Trophoblast cell (in vitro differentiated cells and primary cell): Measurements from ENCODE around the gene DGKA. TPM values are rescaled to one million over a fixed set of nuclear protein-coding genes. Genes with fewer than 3 reads are reported as not detected.

Source experiments
- DNase-seq, 2 donors: peaks; one replicate each; pipeline ENCODE4 v3.0.0-alpha.2; 2016
- H2AFZ ChIP-seq: 2 replicates; pipeline ENCODE4 v1.6.1; 2013; ENCODE audit warnings: low read length, moderate library complexity, mild to moderate bottlenecking; ENCODE audit not compliant: insufficient read depth, poor library complexity
- H2AK5ac ChIP-seq: 2 replicates; pipeline ENCODE4 v1.6.1; 2013; ENCODE audit warnings: mild to moderate bottlenecking, low read length
- H2BK120ac ChIP-seq: 2 replicates; pipeline ENCODE4 v1.6.1; 2013; ENCODE audit warnings: low read length, mild to moderate bottlenecking, moderate library complexity; ENCODE audit not compliant: insufficient read depth, poor library complexity
- H2BK12ac ChIP-seq: 2 replicates; pipeline ENCODE4 v1.6.1; 2013; ENCODE audit warnings: mild to moderate bottlenecking, low read length, moderate library complexity
- H2BK5ac ChIP-seq: 2 replicates; pipeline ENCODE4 v1.6.1; 2013; ENCODE audit warnings: low read length, low read depth, moderate library complexity, mild to moderate bottlenecking; ENCODE audit not compliant: poor library complexity
- H3K14ac ChIP-seq: 2 replicates; pipeline ENCODE4 v1.6.1; 2013; ENCODE audit warnings: mild to moderate bottlenecking, low read length
- H3K18ac ChIP-seq: 2 replicates; pipeline ENCODE4 v1.6.1; 2013; ENCODE audit warnings: mild to moderate bottlenecking, low read length
- H3K23ac ChIP-seq: 2 replicates; pipeline ENCODE4 v1.6.1; 2013; ENCODE audit warnings: low read length
- H3K27ac ChIP-seq: 2 replicates; pipeline ENCODE4 v1.5.1; 2013; ENCODE audit warnings: low read depth, mild to moderate bottlenecking, inconsistent platforms, low read length, moderate library complexity
- H3K27me3 ChIP-seq: 2 replicates; pipeline ENCODE4 v1.6.1; 2013; ENCODE audit warnings: inconsistent platforms, mild to moderate bottlenecking, low read length, moderate library complexity; ENCODE audit not compliant: insufficient read depth
- H3K36me3 ChIP-seq, 2 experiments: 1 replicate in 1 of 2; 2 replicates in 1 of 2; pipeline ENCODE4 v1.6.1; 2013; ENCODE audit warnings: low read length in 2 of 2, mild to moderate bottlenecking in 2 of 2, moderate library complexity in 1 of 2; ENCODE audit not compliant: insufficient read depth in 2 of 2, control insufficient read depth in 1 of 2
- H3K4ac ChIP-seq: 2 replicates; pipeline ENCODE4 v1.6.1; 2013; ENCODE audit warnings: low read depth, mild to moderate bottlenecking, low read length, moderate library complexity
- H3K4me1 ChIP-seq, 2 experiments: 1 replicate in 1 of 2; 2 replicates in 1 of 2; pipeline ENCODE4 v1.6.1; 2013; ENCODE audit warnings: low read length in 2 of 2, mild to moderate bottlenecking in 2 of 2, moderate library complexity in 1 of 2; ENCODE audit not compliant: insufficient read depth in 2 of 2, control insufficient read depth in 1 of 2
- H3K4me2 ChIP-seq: 2 replicates; pipeline ENCODE4 v1.6.1; 2013; ENCODE audit warnings: inconsistent platforms, mild to moderate bottlenecking, low read length, moderate library complexity
- H3K4me3 ChIP-seq: 2 replicates; pipeline ENCODE4 v1.5.1; 2013; ENCODE audit warnings: mild to moderate bottlenecking, low read depth, low read length, inconsistent platforms
- H3K79me1 ChIP-seq: one replicate; pipeline ENCODE4 v1.6.1; 2013; ENCODE audit warnings: low read length
- H3K79me2 ChIP-seq: 2 replicates; pipeline ENCODE4 v1.6.1; 2013; ENCODE audit warnings: low read length, mild to moderate bottlenecking; ENCODE audit not compliant: control insufficient read depth, insufficient read depth, poor library complexity
- H3K9ac ChIP-seq: 2 replicates; pipeline ENCODE4 v1.6.1; 2013; ENCODE audit warnings: mild to moderate bottlenecking, low read length
- H3K9me3 ChIP-seq: 2 replicates; pipeline ENCODE4 v1.6.1; 2013; ENCODE audit warnings: low read depth, mild to moderate bottlenecking, control low read depth, inconsistent platforms, low read length; ENCODE audit not compliant: insufficient read depth
- H4K12ac ChIP-seq: 2 replicates; pipeline ENCODE4 v1.6.1; 2013; ENCODE audit warnings: low read depth, mild to moderate bottlenecking, low read length, moderate library complexity
- H4K8ac ChIP-seq: 2 replicates; pipeline ENCODE4 v1.6.1; 2013; ENCODE audit warnings: low read depth, mild to moderate bottlenecking, low read length, moderate library complexity
- H4K91ac ChIP-seq: one replicate; pipeline ENCODE4 v1.6.1; 2013; ENCODE audit warnings: low read depth, mild to moderate bottlenecking, low read length, moderate library complexity
- WGBS: extraction: QIAGEN DNeasy Blood & Tissue Kit; methylation state at CpG from one replicate; pipeline ENCODE4 v1.1.7; 2013; ENCODE audit warnings: missing lambda C conversion rate; ENCODE audit not compliant: insufficient read length, insufficient coverage; ENCODE audit errors: extremely low coverage; 5-methylcytosine and 5-hydroxymethylcytosine counted together
- polyA plus RNA-seq: library from polyadenylated mRNA; stranded (reverse); fragments of 200-250 nt; gene quantifications from 2 replicates; pipeline ENCODE4 v1.2.3, GENCODE V29; 2013

Gene DGKA
- 44.8 and 47.5 TPM in 2 replicates for polyA plus RNA-seq

GRCh38 chr12:55930771-55931316, at the start of gene DGKA:
Gene DGKA (plus strand): TSS chr12:55931162. CDS start chr12:55936504, 5,342 bp downstream.
- Histone ChIP-seq H3K18ac (peak within 1 kb of the TSS; percentile 60), H2AK5ac (peak within 1 kb of the TSS; percentile 87), H3K4ac (peak within 1 kb of the TSS; percentile 56), H2BK12ac (peak within 1 kb of the TSS; percentile 69), H3K27me3 (no peaks in the 10 kb centered on the region), H3K9me3 (no peaks in the 10 kb centered on the region), H3K4me2 (peak within 1 kb of the TSS; percentile 95), H3K27ac (peak within 1 kb of the TSS; percentile 24), H3K23ac (no peak within 1 kb of the TSS), H3K4me3 (peak within 1 kb of the TSS; percentile 89), H3K79me2 (peaks cover 17% of the 10 kb centered on the region), H2BK5ac (peak within 1 kb of the TSS; percentile 39), H4K8ac (peak within 1 kb of the TSS; percentile 82), H3K36me3 (no peaks in the 10 kb centered on the region), H3K14ac (peak within 1 kb of the TSS; percentile 82), H3K9ac (peak within 1 kb of the TSS; percentile 60), H3K79me1 (peaks cover 23% of the 10 kb centered on the region), H3K4me1 (peaks cover 17 to 22% of the 10 kb centered on the region in 2 experiments), H2BK120ac (peak within 1 kb of the TSS; percentile 79), H2AFZ (peak within 1 kb of the TSS; percentile 92), H4K91ac (peak within 1 kb of the TSS; percentile 73), H4K12ac (peak within 1 kb of the TSS; percentile 82)
- peak in 1 of 2 donors; percentile 70 for DNase-seq
- no CpG with 5 or more reads among the region's 3 CpGs for whole genome bisulfite sequencing

DNA sequence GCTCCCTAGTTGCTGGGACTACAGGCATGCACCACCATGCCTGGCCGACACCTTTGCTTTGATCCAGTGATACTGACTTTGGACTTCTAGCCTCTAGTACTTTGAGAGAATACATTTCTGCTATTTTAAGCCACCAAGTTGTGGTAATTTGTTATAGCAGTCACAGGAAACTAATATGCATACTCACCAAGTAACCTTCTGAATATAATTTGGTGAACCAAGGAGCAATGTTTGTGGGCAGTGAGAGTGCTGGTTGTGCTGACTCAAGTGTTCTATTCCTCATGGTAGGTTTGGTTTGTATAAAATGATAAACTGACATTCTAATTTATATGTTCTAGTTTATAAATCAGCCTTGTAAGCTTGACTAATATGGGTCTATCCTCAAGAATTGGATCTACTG, 45.8 kb upstream of the DGKA start:
- no peak overlapping the region for H3K4me3 ChIP-seq
- DNase-seq = no peak
- H3K27ac ChIP-seq = no peak overlapping the region
- no peak overlapping the region for H2BK5ac ChIP-seq
- no peak overlapping the region for H3K14ac ChIP-seq
- H2AFZ ChIP-seq = no peak overlapping the region
- H3K4me1 ChIP-seq = no peaks in the 10 kb centered on the region
- H3K36me3 ChIP-seq = no peaks in the 10 kb centered on the region
- no peak overlapping the region for H2BK120ac ChIP-seq
- no peak overlapping the region for H3K4ac ChIP-seq
- H3K27me3 ChIP-seq = no peaks in the 10 kb centered on the region
- no peak overlapping the region for H3K4me2 ChIP-seq
- WGBS = no CpG with 5 or more reads among the region's 1 CpG
- no peak overlapping the region for H3K18ac ChIP-seq
- H4K91ac ChIP-seq = no peak overlapping the region
- no peak overlapping the region for H3K23ac ChIP-seq
- H3K79me1 ChIP-seq = no peaks in the 10 kb centered on the region
- no peaks in the 10 kb centered on the region for H3K79me2 ChIP-seq
- H3K9me3 ChIP-seq = no peaks in the 10 kb centered on the region
- no peak overlapping the region for H2AK5ac ChIP-seq
- H2BK12ac ChIP-seq = no peak overlapping the region
- no peak overlapping the region for H4K12ac ChIP-seq
- H3K9ac ChIP-seq = no peak overlapping the region
- H4K8ac ChIP-seq = no peak overlapping the region

- Histone ChIP-seq H3K18ac (no peak overlapping the region), H3K79me2 (no peaks in the 10 kb centered on the region), H3K27ac (no peak overlapping the region), H2BK5ac (no peak overlapping the region), H2BK12ac (no peak overlapping the region), H3K4me1 (no peaks in the 10 kb centered on the region), H3K23ac (no peak overlapping the region), H3K79me1 (no peaks in the 10 kb centered on the region), H2AFZ (no peak overlapping the region), H2AK5ac (no peak overlapping the region), H3K4ac (no peak overlapping the region), H3K27me3 (no peaks in the 10 kb centered on the region), H3K4me3 (no peak overlapping the region), H2BK120ac (no peak overlapping the region), H4K91ac (no peak overlapping the region), H4K12ac (no peak overlapping the region), H4K8ac (no peak overlapping the region), H3K9me3 (no peaks in the 10 kb centered on the region), H3K4me2 (no peak overlapping the region), H3K36me3 (no peaks in the 10 kb centered on the region), H3K9ac (no peak overlapping the region), H3K14ac (no peak overlapping the region)
- WGBS = no CpG with 5 or more reads among the region's 4 CpGs
- DNase-seq = no peak
Measured at GRCh38 chr12:55891310-55891709, 39.7 kb upstream of the DGKA start.

DNA sequence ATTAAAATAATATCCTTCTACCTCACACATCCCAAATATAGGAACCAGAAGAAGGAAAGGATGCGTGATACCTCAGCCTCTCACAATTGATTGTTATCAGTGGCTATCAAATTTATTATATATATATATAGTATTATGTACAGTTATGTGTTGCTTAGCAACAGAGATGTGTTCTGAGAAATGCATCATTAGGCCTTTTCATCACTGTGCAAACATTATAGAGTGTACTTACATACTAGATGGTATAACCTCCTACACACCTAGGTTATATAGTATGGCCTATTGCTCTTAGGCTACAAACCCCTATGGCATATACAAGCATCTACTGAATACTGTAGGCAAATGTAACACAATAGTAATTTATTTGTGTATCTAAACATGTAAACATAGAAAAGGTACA, 37.2 kb upstream of the DGKA start:
- no CpG with 5 or more reads among the region's 1 CpG for WGBS
- no peaks in the 10 kb centered on the region for H3K27me3 ChIP-seq
- H2BK5ac ChIP-seq = no peak overlapping the region
- H3K79me1 ChIP-seq = no peaks in the 10 kb centered on the region
- no peak overlapping the region for H4K91ac ChIP-seq
- H3K9me3 ChIP-seq = no peaks in the 10 kb centered on the region
- no peak overlapping the region for H3K27ac ChIP-seq
- H4K12ac ChIP-seq = no peak overlapping the region
- H3K4me3 ChIP-seq = no peak overlapping the region
- H2AK5ac ChIP-seq = no peak overlapping the region
- H3K14ac ChIP-seq = no peak overlapping the region
- H3K9ac ChIP-seq = no peak overlapping the region
- no peak overlapping the region for H3K18ac ChIP-seq
- no peak overlapping the region for H2BK12ac ChIP-seq
- no peaks in the 10 kb centered on the region for H3K79me2 ChIP-seq
- no peak overlapping the region for H3K4ac ChIP-seq
- H3K4me1 ChIP-seq = no peaks in the 10 kb centered on the region
- H2AFZ ChIP-seq = no peak overlapping the region
- no peak overlapping the region for H4K8ac ChIP-seq
- H3K4me2 ChIP-seq = no peak overlapping the region
- H2BK120ac ChIP-seq = no peak overlapping the region
- DNase-seq = no peak
- no peak overlapping the region for H3K23ac ChIP-seq
- H3K36me3 ChIP-seq = peaks cover 0 to 1% of the 10 kb centered on the region in 2 experiments
